GM12801 (cell line): ENCODE data around the gene ENKUR.

Experiments
- CTCF ChIP-seq: IDR thresholded peaks from one replicate; pipeline ENCODE4 v1.5.1; 2011; ENCODE audit warnings: control low read depth; ENCODE audit not compliant: insufficient read length; ENCODE audit errors: extremely low read depth

ENKUR gene

GRCh38 chr10:24973163-24973562 lies 42.8 kb downstream of the ENKUR start:
- TF ChIP-seq CTCF: no peak

GRCh38 chr10:24971374-24971773 lies 44.6 kb downstream of the ENKUR start:
- TF ChIP-seq CTCF: no peak

- no peak for TF ChIP-seq CTCF
Observed at GRCh38 chr10:24969841-24970281, 46.1 kb downstream of the ENKUR start.

GRCh38 chr10:24968349-24968748 lies 47.6 kb downstream of the ENKUR start:
- no peak for TF ChIP-seq CTCF

GRCh38 chr10:24966962-24967481 lies 48.9 kb downstream of the ENKUR start:
- TF ChIP-seq CTCF: no peak

- TF ChIP-seq CTCF: no peak
Observed at GRCh38 chr10:24965051-24965450, 50.9 kb downstream of the ENKUR start.

- TF ChIP-seq CTCF: no peak
Observed at GRCh38 chr10:24963521-24964041, 52.4 kb downstream of the ENKUR start.
